ENCODE results near the gene DDX52.
"Not testable (repeated sequence)": the region's sequence is repeated elsewhere in the genome, so short reads cannot be mapped to it uniquely, and the experiment has no call there.

Gene DDX52

GRCh38 chr17:37650419-37651003, 7.3 kb upstream of the DDX52 start:
- DNase-seq = no peak

- DNase-seq = no peak
These were observed 5.3 kb upstream of the DDX52 start for GRCh38 chr17:37648555-37648954.

GRCh38 chr17:37647856-37648255, 4.6 kb upstream of the DDX52 start:
- DNase-seq = no peak

- DNase-seq = no peak
These were observed 623 bp upstream of the DDX52 start for GRCh38 chr17:37643869-37644268.

GRCh38 chr17:37642681-37643080, 565 bp downstream of the DDX52 start:
- DNase-seq = no peak

DNA sequence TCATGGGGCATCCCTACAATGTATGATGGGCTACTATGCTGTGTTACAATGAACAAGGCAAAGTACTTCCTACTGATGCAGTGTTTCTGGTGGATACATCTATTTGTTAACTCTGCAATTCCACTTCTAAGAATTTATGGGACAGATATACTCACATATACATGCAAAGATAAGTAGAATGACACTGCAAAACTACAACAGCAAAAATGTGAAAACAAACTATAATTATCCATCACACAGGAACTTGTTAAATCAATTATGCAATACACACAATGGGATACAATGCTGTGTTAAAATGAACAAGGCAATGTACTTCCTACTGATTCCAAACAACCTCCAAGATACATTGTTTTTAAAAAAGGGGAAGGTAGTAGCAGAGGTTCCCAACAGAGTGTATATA, 3.2 kb downstream of the DDX52 start:
- DNase-seq = no peak

- no peak for DNase-seq
These were observed 5.3 kb downstream of the DDX52 start for GRCh38 chr17:37637956-37638355.

DNA sequence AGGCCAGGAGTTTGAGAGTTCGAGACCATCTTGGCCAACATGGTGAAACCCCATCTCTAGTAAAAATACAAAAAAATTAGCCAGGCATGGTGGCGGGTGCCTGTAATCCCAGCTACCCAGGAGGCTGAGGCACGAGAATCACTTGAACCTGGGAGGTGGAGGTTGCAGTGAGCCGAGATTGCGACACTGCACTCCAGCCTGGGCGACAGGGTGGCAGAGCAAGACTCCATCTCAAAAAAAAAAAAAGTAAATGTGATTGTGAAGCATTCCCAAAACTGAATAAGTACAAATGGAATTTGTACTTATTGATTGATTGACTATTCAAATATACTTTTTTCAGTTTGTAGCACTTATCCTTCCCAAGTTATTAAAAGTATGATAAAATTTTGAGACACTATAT, 26.8 kb downstream of the DDX52 start:
- not testable (repeated sequence) for DNase-seq

GRCh38 chr17:37614823-37615222, 28.4 kb downstream of the DDX52 start:
- DNase-seq = no peak

DNA sequence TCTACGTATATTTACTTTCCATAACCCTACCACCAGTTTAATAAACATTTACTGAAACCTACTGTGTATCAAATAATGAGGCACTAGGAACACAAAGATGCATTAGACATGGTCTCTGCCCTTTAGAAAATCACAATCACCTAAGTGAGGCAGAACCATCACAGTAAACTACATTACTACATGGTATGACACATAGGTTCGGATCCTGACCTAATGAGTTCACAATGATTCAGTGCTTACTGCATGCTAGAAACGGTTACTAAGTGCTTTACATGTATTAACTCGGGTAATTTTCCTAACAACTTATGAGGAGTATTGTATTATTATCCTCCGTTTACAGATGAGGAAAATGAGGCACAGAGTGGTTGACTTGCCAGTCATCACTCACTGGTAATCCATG, 28.9 kb downstream of the DDX52 start:
- no peak for DNase-seq

GRCh38 chr17:37610971-37611370, 32.3 kb downstream of the DDX52 start:
- no peak for DNase-seq

- DNase-seq = not testable (repeated sequence)
These were observed 33.2 kb downstream of the DDX52 start for GRCh38 chr17:37610041-37610420.

- peak; percentile 98 for DNase-seq
These were observed 33.8 kb downstream of the DDX52 start, which contains the start of gene SYNRG for GRCh38 chr17:37609170-37610040. TSS of gene SYNRG (minus strand) at chr17:37609418. CDS start at chr17:37609355, 63 bp downstream.

DNA sequence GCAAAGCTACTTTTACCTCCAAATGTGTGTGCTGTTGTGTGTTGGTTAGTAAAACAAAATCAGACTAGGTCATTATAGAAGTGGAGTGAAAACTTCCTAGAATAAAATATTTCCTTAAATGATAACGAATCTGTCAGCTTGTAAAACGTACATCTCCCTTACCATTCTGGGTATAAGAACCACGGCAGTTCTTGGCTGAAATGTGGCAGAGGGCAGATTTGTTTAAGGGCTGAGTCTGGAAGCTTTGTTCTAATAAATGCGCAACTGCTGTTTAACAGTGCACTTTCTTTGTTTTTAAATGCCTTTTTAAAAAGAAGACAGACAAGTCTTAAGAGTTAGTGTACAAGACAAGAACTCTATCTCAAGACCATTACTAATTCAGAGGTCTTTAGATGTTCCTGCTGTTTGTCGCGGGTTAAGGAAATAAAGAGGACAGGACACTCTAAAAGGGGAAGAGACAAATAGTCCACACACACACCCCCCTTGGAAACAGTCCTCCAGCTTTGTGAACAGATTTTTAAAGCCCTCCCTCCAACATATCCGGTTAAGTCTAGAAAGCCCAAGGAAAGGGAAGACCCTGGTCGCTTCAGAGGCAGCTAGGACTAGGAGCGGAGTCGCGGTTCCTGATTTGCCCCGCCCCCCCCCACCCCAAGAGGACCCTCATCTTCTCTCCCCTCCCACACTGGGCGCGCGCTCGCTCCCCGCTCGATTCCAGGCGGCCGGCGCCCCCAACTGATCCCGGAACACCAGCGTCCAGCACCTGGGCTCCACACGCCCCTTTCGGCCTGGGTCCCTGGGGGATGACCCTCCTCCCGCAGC, 34.7 kb downstream of the DDX52 start:
- DNase-seq = no peak

GRCh38 chr17:37607637-37608331, 35.5 kb downstream of the DDX52 start:
- peak; percentile 74 for DNase-seq

- peak; percentile 68 for DNase-seq
These were observed 37.3 kb downstream of the DDX52 start for GRCh38 chr17:37605813-37606505.

- no peak for DNase-seq
These were observed 38.2 kb downstream of the DDX52 start for GRCh38 chr17:37605081-37605480.

DNA sequence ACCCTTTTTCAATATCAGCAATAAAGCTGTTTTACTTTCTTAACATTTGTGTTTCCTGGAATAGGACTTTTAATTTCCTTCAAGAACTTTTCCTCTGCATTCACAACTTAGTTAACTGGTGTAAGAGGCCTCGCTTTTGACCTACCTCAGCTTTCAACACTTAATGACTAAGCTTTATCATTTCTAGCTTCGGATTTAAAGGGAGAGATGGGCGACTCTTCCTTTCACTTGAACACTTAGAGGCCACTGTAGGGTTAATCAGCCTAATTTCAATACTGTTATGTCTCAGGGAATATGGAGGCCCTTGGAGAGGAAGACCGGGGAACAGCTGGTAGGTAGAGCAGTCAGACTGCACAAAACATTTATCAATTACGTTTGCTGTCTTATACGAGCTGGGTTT, 38.7 kb downstream of the DDX52 start:
- no peak for DNase-seq

DNA sequence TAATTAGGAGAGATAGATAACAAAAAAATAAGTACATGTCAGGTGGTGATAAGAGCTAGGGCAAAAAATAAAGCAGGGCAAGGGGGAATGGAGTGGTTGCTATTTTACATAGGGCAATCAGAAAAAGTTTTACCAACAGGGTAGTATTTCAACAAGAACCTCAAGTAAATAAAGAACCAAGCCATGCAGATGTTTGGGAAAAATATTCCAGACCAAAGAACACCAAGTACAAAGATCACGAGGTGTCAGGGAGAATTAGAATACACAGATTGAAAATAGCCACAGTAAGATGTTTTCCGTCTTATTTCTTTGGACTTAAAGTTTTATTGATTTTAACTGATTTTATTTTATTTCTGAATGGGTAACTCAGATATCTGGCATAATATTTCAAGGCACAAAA, 45.1 kb downstream of the DDX52 start:
- no peak for DNase-seq

- no peak for DNase-seq
These were observed 51.0 kb downstream of the DDX52 start for GRCh38 chr17:37592291-37592690.

- DNase-seq = no peak
These were observed 58.2 kb downstream of the DDX52 start for GRCh38 chr17:37585066-37585465.

DNA sequence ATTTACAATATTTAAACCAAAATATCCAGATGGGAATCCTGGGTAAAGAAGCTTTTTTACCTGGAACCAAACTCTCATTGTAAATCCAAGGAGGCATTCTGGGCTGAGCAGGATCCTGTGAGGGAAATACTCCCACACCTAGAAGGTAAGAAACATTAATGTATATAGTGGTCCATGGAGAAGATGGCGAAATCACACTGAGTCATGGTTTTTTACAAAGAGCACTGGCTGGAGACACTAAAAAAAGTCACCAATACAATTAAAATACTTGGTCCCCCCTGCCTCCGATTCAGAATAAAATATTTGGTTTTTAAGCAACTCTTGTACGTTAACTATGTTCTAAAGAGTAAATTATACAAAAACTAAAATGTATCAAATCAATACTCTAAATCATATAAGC, 67.0 kb downstream of the DDX52 start:
- no peak for DNase-seq
